ENCODE measurements around the gene HERC6. TPM values are rescaled to one million over a fixed set of nuclear protein-coding genes. Genes with fewer than 3 reads are reported as not detected.
"Not testable (repeated sequence)": the region's sequence is repeated elsewhere in the genome, so short reads cannot be mapped to it uniquely, and the experiment has no call there.

HERC6 gene
- total and polyA plus RNA-seq, 3 donors from 2014 or later = 8.8 to 18.8 (median 16.6) TPM

DNA sequence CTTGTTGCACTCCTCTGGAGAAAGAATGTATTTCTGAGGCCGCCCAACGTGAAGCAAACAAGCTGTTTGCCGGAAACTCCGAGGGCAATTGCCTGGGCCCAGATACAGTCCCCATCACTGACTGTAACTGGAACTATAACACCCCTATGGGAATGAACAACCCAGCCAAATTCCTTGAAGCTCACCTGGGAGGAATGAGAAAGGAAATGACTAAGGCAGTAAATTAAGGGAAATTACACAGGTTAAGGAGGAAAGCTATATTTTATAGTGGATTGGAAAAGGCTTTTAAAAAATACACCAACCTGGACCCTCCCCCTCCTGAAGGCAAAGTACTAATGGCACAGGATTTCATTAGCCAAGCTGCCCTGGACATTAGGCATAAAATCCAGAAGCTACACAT is 66.6 kb downstream of the HERC6 start:
- no peak for TF ChIP-seq POLR2A (IDR thresholded peaks at IDR 0.05)
- TF ChIP-seq, protein P1, sequence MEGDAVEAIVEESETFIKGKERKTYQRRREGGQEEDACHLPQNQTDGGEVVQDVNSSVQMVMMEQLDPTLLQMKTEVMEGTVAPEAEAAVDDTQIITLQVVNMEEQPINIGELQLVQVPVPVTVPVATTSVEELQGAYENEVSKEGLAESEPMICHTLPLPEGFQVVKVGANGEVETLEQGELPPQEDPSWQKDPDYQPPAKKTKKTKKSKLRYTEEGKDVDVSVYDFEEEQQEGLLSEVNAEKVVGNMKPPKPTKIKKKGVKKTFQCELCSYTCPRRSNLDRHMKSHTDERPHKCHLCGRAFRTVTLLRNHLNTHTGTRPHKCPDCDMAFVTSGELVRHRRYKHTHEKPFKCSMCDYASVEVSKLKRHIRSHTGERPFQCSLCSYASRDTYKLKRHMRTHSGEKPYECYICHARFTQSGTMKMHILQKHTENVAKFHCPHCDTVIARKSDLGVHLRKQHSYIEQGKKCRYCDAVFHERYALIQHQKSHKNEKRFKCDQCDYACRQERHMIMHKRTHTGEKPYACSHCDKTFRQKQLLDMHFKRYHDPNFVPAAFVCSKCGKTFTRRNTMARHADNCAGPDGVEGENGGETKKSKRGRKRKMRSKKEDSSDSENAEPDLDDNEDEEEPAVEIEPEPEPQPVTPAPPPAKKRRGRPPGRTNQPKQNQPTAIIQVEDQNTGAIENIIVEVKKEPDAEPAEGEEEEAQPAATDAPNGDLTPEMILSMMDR (IDR thresholded peaks at IDR 0.05) = no peak
- no peak for DNase-seq
- no peak overlapping the region for H3K27ac ChIP-seq
- no peaks in the 10 kb centered on the region for H3K9me3 ChIP-seq
- no peaks in the 10 kb centered on the region for H3K36me3 ChIP-seq (ENCODE audit: low read depth, missing control alignments)
- H3K4me1 ChIP-seq = peaks cover 24% of the 10 kb centered on the region
- H3K27me3 ChIP-seq = no peaks in the 10 kb centered on the region
- H3K4me3 ChIP-seq = no peak overlapping the region
- WGBS, 2 donors = 67 to 82% methylated on average over 4 of the region's 4 CpGs
- intact Hi-C loops (cut with DNase I; ENCODE audit: low total_unique reads) = no loop called here

DNA sequence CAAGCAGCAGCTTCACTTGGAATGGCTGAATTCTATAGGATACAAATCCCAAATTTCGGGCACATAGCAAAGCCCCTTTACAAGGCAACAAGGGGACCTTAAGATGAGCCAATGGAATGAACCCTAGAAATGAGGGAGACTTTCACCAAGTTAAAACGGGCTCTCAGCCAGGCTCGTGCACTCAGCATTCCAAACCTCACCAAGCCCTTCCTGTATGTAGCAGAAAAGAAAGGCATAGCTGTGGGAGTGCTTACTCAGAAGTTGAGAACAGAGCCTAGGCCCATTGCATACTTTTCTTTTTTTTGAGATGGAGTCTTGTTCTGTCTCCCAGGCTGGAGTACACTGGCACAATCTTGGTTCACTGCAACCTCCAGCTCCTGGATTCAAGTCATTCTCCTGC is 67.5 kb downstream of the HERC6 start:
- H3K27me3 ChIP-seq = no peaks in the 10 kb centered on the region
- DNase-seq = no peak
- WGBS, 2 donors = 62 to 63% methylated on average over 3 of the region's 3 CpGs
- no peaks in the 10 kb centered on the region for H3K9me3 ChIP-seq
- no peaks in the 10 kb centered on the region for H3K36me3 ChIP-seq (ENCODE audit: low read depth, missing control alignments)
- peak overlapping the region in 1 of 2 donors; percentile 15 for H3K27ac ChIP-seq
- H3K4me1 ChIP-seq = peaks cover 18% of the 10 kb centered on the region
- TF ChIP-seq POLR2A (IDR thresholded peaks at IDR 0.05) = no peak
- TF ChIP-seq, protein P1 (IDR thresholded peaks at IDR 0.05) = no peak
- intact Hi-C loops (cut with DNase I; ENCODE audit: low total_unique reads) = no loop called here
- no peak overlapping the region for H3K4me3 ChIP-seq

DNA sequence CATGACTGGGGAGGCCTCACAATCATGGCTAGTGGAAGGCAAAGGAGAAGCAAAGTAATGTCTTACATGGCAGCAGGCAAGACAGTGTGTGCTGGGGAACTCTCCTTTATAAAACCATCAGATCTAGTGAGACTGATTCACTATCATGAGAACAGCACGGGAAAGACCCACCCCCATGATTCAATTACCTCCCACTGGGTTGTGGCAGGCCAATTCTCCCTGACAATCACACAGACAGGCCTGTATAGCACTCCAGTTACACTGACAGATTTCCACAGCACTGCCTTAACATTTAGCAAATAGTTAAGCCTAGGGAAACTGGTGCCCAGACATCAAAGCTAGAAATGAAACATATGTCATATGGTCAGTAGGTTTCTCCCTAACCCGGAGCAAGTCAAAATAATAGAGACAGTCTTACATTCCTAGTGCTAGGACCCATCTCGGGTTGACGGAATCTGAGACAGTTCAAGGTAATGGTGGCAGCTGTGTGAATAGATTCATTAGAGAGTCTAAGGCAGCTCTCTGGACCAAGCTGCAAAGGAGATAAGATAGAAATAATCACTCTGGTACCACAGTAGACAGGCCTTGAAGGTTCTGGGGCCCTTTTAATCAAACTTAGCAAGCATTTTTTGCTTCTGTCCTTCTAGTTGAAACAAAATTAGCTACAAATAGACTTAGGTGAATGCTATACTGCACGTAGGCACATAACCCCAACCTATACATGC is 68.9 kb downstream of the HERC6 start:
- TF ChIP-seq, protein P1 (IDR thresholded peaks at IDR 0.05) = no peak
- TF ChIP-seq POLR2A (IDR thresholded peaks at IDR 0.05) = no peak
- 46 to 60% methylated on average over 5 of the region's 5 CpGs for WGBS, 2 donors
- peak; percentile 53 for DNase-seq
- intact Hi-C loops (cut with DNase I; ENCODE audit: low total_unique reads) = no loop called here
- no peaks in the 10 kb centered on the region for H3K36me3 ChIP-seq (ENCODE audit: low read depth, missing control alignments)
- peaks cover 18% of the 10 kb centered on the region for H3K4me1 ChIP-seq
- no peaks in the 10 kb centered on the region for H3K27me3 ChIP-seq
- H3K27ac ChIP-seq = peak overlapping the region; percentile 15 to 49
- no peak overlapping the region for H3K4me3 ChIP-seq
- no peaks in the 10 kb centered on the region for H3K9me3 ChIP-seq

DNA sequence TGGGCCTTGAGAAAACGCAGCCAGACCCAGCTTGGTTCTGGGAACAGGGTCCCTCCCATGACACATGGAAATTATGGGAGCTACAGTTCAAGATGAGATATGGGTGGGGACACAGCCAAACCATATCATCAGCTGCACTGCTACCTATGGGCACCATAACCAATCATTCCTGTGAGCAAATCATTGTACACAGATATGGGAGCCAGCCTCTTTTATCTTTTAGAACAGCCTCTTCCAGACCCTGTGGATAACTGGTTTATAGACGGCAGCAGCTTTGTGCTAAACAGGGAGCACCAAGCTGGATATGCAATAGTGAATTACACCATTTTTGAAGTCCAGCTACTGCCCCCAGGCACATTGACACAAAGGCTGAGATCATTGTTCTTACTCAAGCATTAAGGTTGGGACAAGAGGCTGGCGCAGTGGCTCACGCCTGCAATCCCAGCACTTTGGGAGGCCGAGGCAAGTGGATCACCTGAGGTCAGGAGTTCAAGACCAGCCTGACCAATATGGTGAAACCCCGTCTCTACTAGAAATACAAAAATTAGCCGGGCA is 69.6 kb downstream of the HERC6 start:
- H3K9me3 ChIP-seq; DNase-seq; H3K27me3 ChIP-seq; H3K36me3 ChIP-seq (ENCODE audit: low read depth, missing control alignments); intact Hi-C loops (cut with DNase I; ENCODE audit: low total_unique reads); H3K4me3 ChIP-seq: not testable (repeated sequence)
- peak overlapping the region in 1 of 2 donors; percentile 19 for H3K27ac ChIP-seq
- peaks cover 18% of the 10 kb centered on the region for H3K4me1 ChIP-seq
- WGBS, 2 donors = 74 to 83% methylated on average over 7 of the region's 7 CpGs

DNA sequence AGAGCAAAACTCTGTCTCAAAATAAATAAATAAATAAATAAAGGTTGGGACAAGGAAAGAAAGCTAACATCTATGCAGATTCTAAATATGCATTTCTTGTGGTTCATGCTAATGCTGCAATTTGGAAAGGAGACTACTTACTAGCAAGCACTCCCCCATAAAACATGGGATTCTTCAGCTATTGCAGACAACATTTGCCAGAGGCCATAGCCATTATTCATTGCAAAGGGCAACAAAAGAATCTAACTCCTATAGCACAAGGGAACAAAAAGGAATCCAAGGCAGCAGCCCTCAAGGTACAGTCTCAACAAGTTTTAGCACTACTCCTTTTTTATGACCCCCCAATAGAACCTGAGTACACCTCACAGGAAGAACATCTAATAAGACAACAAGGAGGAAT is 70.2 kb downstream of the HERC6 start:
- intact Hi-C loops (cut with DNase I; ENCODE audit: low total_unique reads) = no loop called here
- Histone ChIP-seq H3K27me3 (no peaks in the 10 kb centered on the region), H3K4me3 (no peak overlapping the region), H3K36me3 (ENCODE audit: low read depth, missing control alignments) (no peaks in the 10 kb centered on the region), H3K9me3 (no peaks in the 10 kb centered on the region), H3K4me1 (peaks cover 18% of the 10 kb centered on the region), H3K27ac (peak overlapping the region in 1 of 2 donors; percentile 45)
- DNase-seq = no peak
- no peak for TF ChIP-seq POLR2A (IDR thresholded peaks at IDR 0.05)
- TF ChIP-seq, protein P1 (IDR thresholded peaks at IDR 0.05) = no peak

All from testis (tissue), 3 donors.